GM12864 (cell line): ENCODE measurements around the gene ABI1.

ENCODE experiments used
- DNase-seq: peaks from one replicate; pipeline ENCODE4 v3.0.0-alpha.2; 2011; ENCODE audit warnings: low read depth
- H3K4me3 ChIP-seq: 2 replicates; pipeline ENCODE4 v1.5.1; 2011; ENCODE audit warnings: mild to moderate bottlenecking, low read depth, low read length, control low read depth
- CTCF ChIP-seq: IDR thresholded peaks from 2 replicates; pipeline ENCODE4 v1.5.1; 2011; ENCODE audit warnings: low read depth, mild to moderate bottlenecking, moderate library complexity, low read length, control low read depth, inconsistent platforms; ENCODE audit errors: missing control alignments

The ABI1 gene

GRCh38 chr10:26844396-26844975 is 16.3 kb downstream of the ABI1 start:
- no peak for DNase-seq
- TF ChIP-seq CTCF = no peak
- no peak overlapping the region for H3K4me3 ChIP-seq

- no peak overlapping the region for H3K4me3 ChIP-seq
- DNase-seq = no peak
- no peak for TF ChIP-seq CTCF
Measured at GRCh38 chr10:26843736-26844135, 17.0 kb downstream of the ABI1 start.

- DNase-seq = no peak
- TF ChIP-seq CTCF = no peak
- H3K4me3 ChIP-seq = no peak overlapping the region
Measured at GRCh38 chr10:26841733-26842317, 18.9 kb downstream of the ABI1 start.

- DNase-seq = no peak
- no peak for TF ChIP-seq CTCF
- H3K4me3 ChIP-seq = no peak overlapping the region
Measured at GRCh38 chr10:26840938-26841732, 19.6 kb downstream of the ABI1 start.

GRCh38 chr10:26839966-26840627 is 20.7 kb downstream of the ABI1 start:
- no peak for TF ChIP-seq CTCF
- no peak for DNase-seq
- H3K4me3 ChIP-seq = no peak overlapping the region

GRCh38 chr10:26837139-26837538 is 23.6 kb downstream of the ABI1 start:
- H3K4me3 ChIP-seq = no peak overlapping the region
- no peak for TF ChIP-seq CTCF
- DNase-seq = no peak
